ENCODE measurements around the gene NDUFAB1. TPM values are rescaled to one million over a fixed set of nuclear protein-coding genes. Genes with fewer than 3 reads are reported as not detected.

Gene NDUFAB1
- total RNA-seq (100 to 1,000 TPM; 103 to 306 (median 137) TPM), polyA plus RNA-seq (100 to 1,000 TPM in 1 of 3 donors, 10 to 100 TPM in 2; 67.6 to 170 (median 81.6) TPM)
- long read RNA-seq, donor 1, transcript NDUFAB1-201 (5 exons, 717 nt), result major isoform, 219 of 234 reads
- long read RNA-seq, donor 1, partial matches to known transcripts, result 13 of 234 reads
- long read RNA-seq, donor 1, other reads (novel, unspliced or antisense), result 0 of 234 reads
- long read RNA-seq, donor 2, transcript NDUFAB1-201 (5 exons, 717 nt), result major isoform, 120 of 150 reads
- long read RNA-seq, donor 2, partial matches to known transcripts, result 29 of 150 reads
- long read RNA-seq, donor 2, other reads (novel, unspliced or antisense), result 0 of 150 reads
- long read RNA-seq, donor 3, transcript NDUFAB1-201 (5 exons, 717 nt), result major isoform, 168 of 204 reads
- long read RNA-seq, donor 3, partial matches to known transcripts, result 34 of 204 reads
- long read RNA-seq, donor 3, other reads (novel, unspliced or antisense), result 0 of 204 reads
- long read RNA-seq, donor 4, transcript NDUFAB1-201 (5 exons, 717 nt), result major isoform, 106 of 107 reads
- long read RNA-seq, donor 4, partial matches to known transcripts, result 0 of 107 reads
- long read RNA-seq, donor 4, other reads (novel, unspliced or antisense), result 1 of 107 reads
- long read RNA-seq, donor 5, transcript NDUFAB1-201 (5 exons, 717 nt), result major isoform, 134 of 140 reads
- long read RNA-seq, donor 5, partial matches to known transcripts, result 2 of 140 reads
- long read RNA-seq, donor 5, other reads (novel, unspliced or antisense), result 3 of 140 reads
- long read RNA-seq, donor 6, transcript NDUFAB1-201 (5 exons, 717 nt), result major isoform, 74 of 76 reads
- long read RNA-seq, donor 6, partial matches to known transcripts, result 1 of 76 reads
- long read RNA-seq, donor 6, other reads (novel, unspliced or antisense), result 1 of 76 reads
- long read RNA-seq, donor 7, transcript NDUFAB1-201 (5 exons, 717 nt), result major isoform, 103 of 130 reads
- long read RNA-seq, donor 7, partial matches to known transcripts, result 25 of 130 reads
- long read RNA-seq, donor 7, other reads (novel, unspliced or antisense), result 0 of 130 reads
- long read RNA-seq, donor 8, transcript NDUFAB1-201 (5 exons, 717 nt), result major isoform, 222 of 234 reads
- long read RNA-seq, donor 8, partial matches to known transcripts, result 11 of 234 reads
- long read RNA-seq, donor 8, other reads (novel, unspliced or antisense), result 0 of 234 reads
- long read RNA-seq, donor 9, transcript NDUFAB1-201 (5 exons, 717 nt), result major isoform, 147 of 172 reads
- long read RNA-seq, donor 9, partial matches to known transcripts, result 25 of 172 reads
- long read RNA-seq, donor 9, other reads (novel, unspliced or antisense), result 0 of 172 reads
- long read RNA-seq, donor 10, transcript NDUFAB1-201 (5 exons, 717 nt), result major isoform, 75 of 84 reads
- long read RNA-seq, donor 10, partial matches to known transcripts, result 7 of 84 reads
- long read RNA-seq, donor 10, other reads (novel, unspliced or antisense), result 0 of 84 reads

- peak in 1 of 2 donors; percentile 54 for TF ChIP-seq POLR2A (IDR thresholded peaks at IDR 0.05)
- TF ChIP-seq, protein P1, sequence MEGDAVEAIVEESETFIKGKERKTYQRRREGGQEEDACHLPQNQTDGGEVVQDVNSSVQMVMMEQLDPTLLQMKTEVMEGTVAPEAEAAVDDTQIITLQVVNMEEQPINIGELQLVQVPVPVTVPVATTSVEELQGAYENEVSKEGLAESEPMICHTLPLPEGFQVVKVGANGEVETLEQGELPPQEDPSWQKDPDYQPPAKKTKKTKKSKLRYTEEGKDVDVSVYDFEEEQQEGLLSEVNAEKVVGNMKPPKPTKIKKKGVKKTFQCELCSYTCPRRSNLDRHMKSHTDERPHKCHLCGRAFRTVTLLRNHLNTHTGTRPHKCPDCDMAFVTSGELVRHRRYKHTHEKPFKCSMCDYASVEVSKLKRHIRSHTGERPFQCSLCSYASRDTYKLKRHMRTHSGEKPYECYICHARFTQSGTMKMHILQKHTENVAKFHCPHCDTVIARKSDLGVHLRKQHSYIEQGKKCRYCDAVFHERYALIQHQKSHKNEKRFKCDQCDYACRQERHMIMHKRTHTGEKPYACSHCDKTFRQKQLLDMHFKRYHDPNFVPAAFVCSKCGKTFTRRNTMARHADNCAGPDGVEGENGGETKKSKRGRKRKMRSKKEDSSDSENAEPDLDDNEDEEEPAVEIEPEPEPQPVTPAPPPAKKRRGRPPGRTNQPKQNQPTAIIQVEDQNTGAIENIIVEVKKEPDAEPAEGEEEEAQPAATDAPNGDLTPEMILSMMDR (IDR thresholded peaks at IDR 0.05), result peak; percentile 87 to 100 (median 95)
- 1 to 4% (median 2%) methylated on average over 23 to 67 of the region's 67 CpGs for WGBS, 4 donors
- Histone ChIP-seq H3K27ac (peak within 1 kb of the TSS; percentile 67 to 88 (median 74)), H3K27me3 (no peaks in the 10 kb centered on the region), H3K36me3 (replicated peaks in 1 of 2) (peaks cover 0 to 17% of the 10 kb centered on the region in 2 donors), H3K4me1 (replicated peaks in 1 of 2) (peaks cover 12 to 17% of the 10 kb centered on the region in 2 donors), H3K4me3 (peak within 1 kb of the TSS; percentile 81 to 98 (median 94)), H3K9me3 (replicated peaks in 1 of 3) (no peaks in the 10 kb centered on the region)
- intact Hi-C loops (cut with DNase I), result no loop called here
- DNase-seq, result peak; percentile 88 to 94 (median 92)
Measured at GRCh38 chr16:23595951-23596720, at the start of gene NDUFAB1. TSS of gene NDUFAB1 (minus strand) at chr16:23596316. CDS start at chr16:23596290, 26 bp downstream.

DNA sequence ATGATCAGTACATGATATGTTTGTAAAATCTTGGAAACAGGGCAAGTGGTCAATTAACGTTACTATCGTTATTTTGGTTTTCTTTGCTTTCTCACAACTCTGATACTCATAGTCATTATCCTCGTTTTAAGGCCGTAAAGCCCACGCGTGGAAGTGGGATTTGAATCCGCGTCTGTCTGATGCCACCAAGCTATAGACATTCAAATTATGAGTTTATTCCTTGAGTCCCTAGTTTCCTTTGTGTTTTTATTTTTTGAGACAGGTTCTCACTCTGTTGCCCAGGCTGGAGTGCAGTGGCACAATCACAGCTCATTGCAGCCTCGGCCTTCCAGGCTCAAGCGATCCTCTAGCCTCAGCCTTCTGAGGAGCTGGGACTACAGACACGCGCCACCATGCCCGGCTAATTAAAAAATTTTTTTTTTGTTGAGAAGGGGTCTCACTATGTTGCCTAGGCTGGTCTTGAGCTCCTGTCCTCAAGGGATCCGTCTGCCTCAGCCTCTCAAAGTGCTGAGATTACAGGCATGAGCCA lies 46.2 kb upstream of the NDUFAB1 start:
- 70 to 73% (median 72%) methylated on average over 14 of the region's 14 CpGs for WGBS, 4 donors
- peak overlapping the region in 3 of 4 donors; percentile 96 to 100 (median 100) for H3K4me3 ChIP-seq
- no peaks in the 10 kb centered on the region for H3K9me3 ChIP-seq (replicated peaks in 1 of 3)
- intact Hi-C loops (cut with DNase I), result no loop called here
- DNase-seq, result no peak
- H3K4me1 ChIP-seq (replicated peaks in 1 of 2), result peaks cover 15 to 21% of the 10 kb centered on the region in 2 donors
- peaks cover 0 to 39% of the 10 kb centered on the region in 2 donors for H3K36me3 ChIP-seq (replicated peaks in 1 of 2)
- TF ChIP-seq, protein P1 (IDR thresholded peaks at IDR 0.05), result no peak
- TF ChIP-seq POLR2A (IDR thresholded peaks at IDR 0.05), result no peak
- H3K27me3 ChIP-seq, result no peaks in the 10 kb centered on the region
- peak overlapping the region in 1 of 5 donors; percentile 82 for H3K27ac ChIP-seq

GRCh38 chr16:23640931-23641765 lies 45.0 kb upstream of the NDUFAB1 start, which contains the start of the genes DCTN5 and PALB2:
TSS of gene DCTN5 (plus strand) at chr16:23641466. CDS start at chr16:23641543, 77 bp downstream.
TSS of gene PALB2 (minus strand) at chr16:23641310. CDS start at chr16:23641157, 153 bp downstream.
- DNase-seq, result peak; percentile 90 to 97 (median 95)
- Histone ChIP-seq H3K36me3 (replicated peaks in 1 of 2) (peaks cover 0 to 48% of the 10 kb centered on the region in 2 donors), H3K27me3 (no peaks in the 10 kb centered on the region), H3K4me3 (peak within 1 kb of the TSS; percentile 86 to 100 (median 98)), H3K27ac (peak within 1 kb of the TSS in 4 of 5 donors; percentile 75 to 94 (median 81)), H3K9me3 (replicated peaks in 1 of 3) (no peaks in the 10 kb centered on the region), H3K4me1 (replicated peaks in 1 of 2) (peaks cover 15 to 21% of the 10 kb centered on the region in 2 donors)
- intact Hi-C loops (cut with DNase I), result no loop called here
- TF ChIP-seq, protein P1 (IDR thresholded peaks at IDR 0.05), result no peak
- peak in 1 of 2 donors; percentile 52 for TF ChIP-seq POLR2A (IDR thresholded peaks at IDR 0.05)
- WGBS, 4 donors, result 0 to 1% (median 0%) methylated on average over 26 to 64 of the region's 64 CpGs

Data from adrenal gland (tissue), 19 donors.